ENCODE measurements around the gene GSTM2. TPM values are rescaled to one million over a fixed set of nuclear protein-coding genes. Genes with fewer than 3 reads are reported as not detected.

The GSTM2 gene
- total RNA-seq, 1 experiment from 2014 or later, result 14.9 TPM

- no peaks in the 10 kb centered on the region for H3K4me1 ChIP-seq (ENCODE audit: insufficient read depth, low read length)
- no peak overlapping the region for H2BK5ac ChIP-seq (ENCODE audit: insufficient read length, low read length)
- no peak overlapping the region for H2BK120ac ChIP-seq (ENCODE audit: low read depth, low read length, poor library complexity, severe bottlenecking)
- H3K56ac ChIP-seq (ENCODE audit: insufficient read length, low read depth, low read length), result no peak overlapping the region
- no peak overlapping the region for H2AK5ac ChIP-seq (ENCODE audit: insufficient read length, low read length)
- H3K4me2 ChIP-seq (ENCODE audit: insufficient read depth, insufficient read length, low read length), result no peak overlapping the region
- H3K9ac ChIP-seq (ENCODE audit: extremely low read depth, insufficient read length, low read length), result no peak overlapping the region
- TF ChIP-seq, protein P1, sequence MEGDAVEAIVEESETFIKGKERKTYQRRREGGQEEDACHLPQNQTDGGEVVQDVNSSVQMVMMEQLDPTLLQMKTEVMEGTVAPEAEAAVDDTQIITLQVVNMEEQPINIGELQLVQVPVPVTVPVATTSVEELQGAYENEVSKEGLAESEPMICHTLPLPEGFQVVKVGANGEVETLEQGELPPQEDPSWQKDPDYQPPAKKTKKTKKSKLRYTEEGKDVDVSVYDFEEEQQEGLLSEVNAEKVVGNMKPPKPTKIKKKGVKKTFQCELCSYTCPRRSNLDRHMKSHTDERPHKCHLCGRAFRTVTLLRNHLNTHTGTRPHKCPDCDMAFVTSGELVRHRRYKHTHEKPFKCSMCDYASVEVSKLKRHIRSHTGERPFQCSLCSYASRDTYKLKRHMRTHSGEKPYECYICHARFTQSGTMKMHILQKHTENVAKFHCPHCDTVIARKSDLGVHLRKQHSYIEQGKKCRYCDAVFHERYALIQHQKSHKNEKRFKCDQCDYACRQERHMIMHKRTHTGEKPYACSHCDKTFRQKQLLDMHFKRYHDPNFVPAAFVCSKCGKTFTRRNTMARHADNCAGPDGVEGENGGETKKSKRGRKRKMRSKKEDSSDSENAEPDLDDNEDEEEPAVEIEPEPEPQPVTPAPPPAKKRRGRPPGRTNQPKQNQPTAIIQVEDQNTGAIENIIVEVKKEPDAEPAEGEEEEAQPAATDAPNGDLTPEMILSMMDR (conservative IDR thresholded peaks at IDR 0.05), result no peak
- no peak overlapping the region for H3K14ac ChIP-seq (ENCODE audit: insufficient read depth, low read length)
- no peak overlapping the region for H4K91ac ChIP-seq (ENCODE audit: insufficient read length, low read depth, low read length)
- H4K20me1 ChIP-seq (ENCODE audit: control insufficient read depth, insufficient read depth, insufficient read length), result peaks cover 2% of the 10 kb centered on the region
- Mint-ChIP-seq H3K4me1 (peaks cover 13 to 34% of the 10 kb centered on the region in 2 experiments), H3K36me3 (ENCODE audit: insufficient read depth in 1 of 3, low read depth in 3 of 3) (peaks cover 22 to 40% (median 34%) of the 10 kb centered on the region in 3 experiments; a peak in 6 of 7 replicates), H3K27ac (peak overlapping the region; percentile 65 to 87 (median 82); a peak in 5 of 7 replicates), H3K9me3 (no peaks in the 10 kb centered on the region), H3K4me3 (no peak overlapping the region), H3K27me3 (ENCODE audit: low read depth) (no peaks in the 10 kb centered on the region; the same call in 1 of the 2 replicates)
- no peak overlapping the region for H4K5ac ChIP-seq (ENCODE audit: insufficient read length, low read depth, low read length)
- peaks cover 3% of the 10 kb centered on the region for H3K23me2 ChIP-seq (ENCODE audit: insufficient read length, low read depth, low read length, poor library complexity, severe bottlenecking)
- no peak overlapping the region for H2BK12ac ChIP-seq (ENCODE audit: insufficient read length, low read depth, low read length)
- H3K23ac ChIP-seq (ENCODE audit: insufficient read length, low read depth, low read length), result no peak overlapping the region
- H2AFZ ChIP-seq (ENCODE audit: low read length), result no peak overlapping the region
- no peak overlapping the region for H2BK20ac ChIP-seq (ENCODE audit: low read depth, low read length, poor library complexity, severe bottlenecking)
- H3K27ac ChIP-seq (ENCODE audit: insufficient read length, low read depth, low read length), result no peak overlapping the region
- H3K4ac ChIP-seq (ENCODE audit: low read depth, low read length), result no peak overlapping the region
- no peaks in the 10 kb centered on the region for H3K79me1 ChIP-seq (ENCODE audit: insufficient read depth, low read depth, low read length, poor library complexity, severe bottlenecking)
- H4K8ac ChIP-seq (replicated peaks; ENCODE audit: insufficient read length, low read depth, low read length), result no peak overlapping the region
- H3K18ac ChIP-seq (ENCODE audit: insufficient read length, low read depth, low read length), result no peak overlapping the region
- no peak overlapping the region for H3T11ph ChIP-seq (ENCODE audit: low read length)
- H3K9me3 ChIP-seq (ENCODE audit: control insufficient read depth, low read depth, low read length), result no peaks in the 10 kb centered on the region
- DNase-seq, result peak; percentile 37
- H3K79me2 ChIP-seq (ENCODE audit: insufficient read depth, low read length), result peaks cover 6% of the 10 kb centered on the region; the same call in 1 of the 2 replicates
- no CpG with 5 or more reads among the region's 32 CpGs for WGBS (ENCODE audit: extremely low coverage, insufficient read length, low lambda C conversion rate)
- H2BK15ac ChIP-seq (ENCODE audit: low read depth, low read length), result no peak overlapping the region
- no peaks in the 10 kb centered on the region for H3K27me3 ChIP-seq (ENCODE audit: insufficient read depth, low read length)
These were observed 42.0 kb upstream of the GSTM2 start for GRCh38 chr1:109625601-109626560.
